ENCODE results near the gene FGD3.

The FGD3 gene

GRCh38 chr9:92962303-92962649 lies 15.0 kb downstream of the FGD3 start:
- Histone ChIP-seq H3K27me3 (replicated peaks) (no peaks in the 10 kb centered on the region), H3K27ac (no peak overlapping the region), H3K4me3 (ENCODE audit: low read depth, low read length) (no peak overlapping the region), H3K36me3 (replicated peaks) (no peaks in the 10 kb centered on the region)
- TF ChIP-seq CTCF (IDR thresholded peaks at IDR 0.05; ENCODE audit: low read depth, low read length, missing control alignments), result no peak
- in situ Hi-C loops (cut with HindIII; ENCODE audit: low pct_ligation_motif_present, low sequenced_read_pairs), result no loop called here
- no peak for DNase-seq

GRCh38 chr9:92962846-92963245 lies 15.5 kb downstream of the FGD3 start:
- in situ Hi-C loops (cut with HindIII; ENCODE audit: low pct_ligation_motif_present, low sequenced_read_pairs), result no loop called here

GRCh38 chr9:92963831-92964606 lies 16.7 kb downstream of the FGD3 start:
- in situ Hi-C loops (cut with HindIII; ENCODE audit: low pct_ligation_motif_present, low sequenced_read_pairs), result no loop called here
- no peak for TF ChIP-seq CTCF (IDR thresholded peaks at IDR 0.05; ENCODE audit: low read depth, low read length, missing control alignments)
- no peak overlapping the region for H3K27ac ChIP-seq
- no peaks in the 10 kb centered on the region for H3K36me3 ChIP-seq (replicated peaks)
- H3K27me3 ChIP-seq (replicated peaks), result no peaks in the 10 kb centered on the region
- H3K4me3 ChIP-seq (ENCODE audit: low read depth, low read length), result no peak overlapping the region
- DNase-seq, result no peak

More at GRCh38 chr9:92962846-92963245, 15.5 kb downstream of the FGD3 start:
- Histone ChIP-seq H3K36me3 (replicated peaks) (no peaks in the 10 kb centered on the region), H3K27me3 (replicated peaks) (no peaks in the 10 kb centered on the region), H3K27ac (no peak overlapping the region), H3K4me3 (ENCODE audit: low read depth, low read length) (no peak overlapping the region)
- no peak for DNase-seq
- no peak for TF ChIP-seq CTCF (IDR thresholded peaks at IDR 0.05; ENCODE audit: low read depth, low read length, missing control alignments)

GRCh38 chr9:92964607-92965060 lies 17.3 kb downstream of the FGD3 start:
- Histone ChIP-seq H3K27ac (no peak overlapping the region), H3K4me3 (ENCODE audit: low read depth, low read length) (no peak overlapping the region), H3K27me3 (replicated peaks) (no peaks in the 10 kb centered on the region), H3K36me3 (replicated peaks) (no peaks in the 10 kb centered on the region)
- in situ Hi-C loops (cut with HindIII; ENCODE audit: low pct_ligation_motif_present, low sequenced_read_pairs), result no loop called here
- DNase-seq, result no peak
- no peak for TF ChIP-seq CTCF (IDR thresholded peaks at IDR 0.05; ENCODE audit: low read depth, low read length, missing control alignments)

GRCh38 chr9:92965061-92965758 lies 17.9 kb downstream of the FGD3 start:
- H3K36me3 ChIP-seq (replicated peaks), result no peaks in the 10 kb centered on the region
- DNase-seq, result no peak
- no peak for TF ChIP-seq CTCF (IDR thresholded peaks at IDR 0.05; ENCODE audit: low read depth, low read length, missing control alignments)
- no peaks in the 10 kb centered on the region for H3K27me3 ChIP-seq (replicated peaks)
- H3K27ac ChIP-seq, result no peak overlapping the region
- no peak overlapping the region for H3K4me3 ChIP-seq (ENCODE audit: low read depth, low read length)
- in situ Hi-C loops (cut with HindIII; ENCODE audit: low pct_ligation_motif_present, low sequenced_read_pairs), result no loop called here
